ENCODE measurements around the gene KRT23. TPM values are rescaled to one million over a fixed set of nuclear protein-coding genes. Genes with fewer than 3 reads are reported as not detected.
A peak's percentile ranks its signal among the peaks of the same experiment; 100 is the strongest.
"Not testable (repeated sequence)": the region's sequence is repeated elsewhere in the genome, so short reads cannot be mapped to it uniquely, and the experiment has no call there.

The KRT23 gene
- polyA plus RNA-seq, 3 donors from 2014 or later: not detected

DNA sequence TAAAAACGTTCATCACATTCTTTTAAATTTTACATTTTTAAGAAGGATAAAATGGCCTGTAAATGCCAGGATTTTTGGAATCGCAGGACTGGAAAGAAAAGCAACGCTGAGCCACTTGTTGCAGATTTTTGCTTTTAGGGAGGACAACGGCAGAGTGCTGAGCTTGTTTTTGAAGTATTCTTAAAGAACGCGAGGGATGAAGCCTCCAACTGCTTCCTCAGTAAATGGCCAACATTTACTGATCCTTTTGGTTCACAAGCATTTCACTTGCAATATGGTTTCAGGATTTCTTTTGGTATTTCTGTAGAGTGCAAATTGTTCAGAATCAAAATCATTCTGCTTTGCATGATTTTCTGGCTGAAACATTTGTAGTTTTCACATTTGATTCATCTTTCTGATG lies 2.8 kb upstream of the KRT23 start:
- Mint-ChIP-seq H3K4me3 (no peak overlapping the region), H3K27ac (no peak overlapping the region), H3K9me3 (no peaks in the 10 kb centered on the region), H3K27me3 (ENCODE audit: low read depth in 3 of 3) (peaks cover 2 to 17% (median 9%) of the 10 kb centered on the region in 3 donors), H3K36me3 (no peaks in the 10 kb centered on the region), H3K4me1 (no peaks in the 10 kb centered on the region)
- no peak for DNase-seq

DNA sequence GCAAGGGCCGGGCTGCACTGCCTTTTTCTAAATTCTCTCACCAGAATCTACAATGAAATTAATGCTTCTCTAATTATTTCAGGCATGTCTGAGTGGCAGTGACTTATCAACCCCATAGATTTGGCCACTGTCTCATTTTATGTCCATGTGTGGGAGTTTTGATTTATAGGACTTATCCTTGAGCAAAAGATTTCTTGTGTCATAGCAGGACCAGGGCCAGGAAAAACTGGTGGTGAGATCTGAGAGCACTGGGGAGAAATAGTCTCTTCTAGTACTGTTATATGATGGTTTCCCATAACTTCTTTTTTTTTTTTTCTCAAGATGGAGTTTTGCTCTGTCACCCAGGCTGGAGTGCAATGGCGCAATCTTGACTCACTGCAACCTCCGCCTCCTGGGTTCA lies 1.5 kb upstream of the KRT23 start:
- Mint-ChIP-seq H3K4me3 (no peak overlapping the region), H3K4me1 (no peaks in the 10 kb centered on the region), H3K9me3 (no peaks in the 10 kb centered on the region), H3K27ac (no peak overlapping the region), H3K36me3 (no peaks in the 10 kb centered on the region), H3K27me3 (ENCODE audit: low read depth in 3 of 3) (peaks cover 3 to 19% (median 9%) of the 10 kb centered on the region in 3 donors)
- no peak for DNase-seq

DNA sequence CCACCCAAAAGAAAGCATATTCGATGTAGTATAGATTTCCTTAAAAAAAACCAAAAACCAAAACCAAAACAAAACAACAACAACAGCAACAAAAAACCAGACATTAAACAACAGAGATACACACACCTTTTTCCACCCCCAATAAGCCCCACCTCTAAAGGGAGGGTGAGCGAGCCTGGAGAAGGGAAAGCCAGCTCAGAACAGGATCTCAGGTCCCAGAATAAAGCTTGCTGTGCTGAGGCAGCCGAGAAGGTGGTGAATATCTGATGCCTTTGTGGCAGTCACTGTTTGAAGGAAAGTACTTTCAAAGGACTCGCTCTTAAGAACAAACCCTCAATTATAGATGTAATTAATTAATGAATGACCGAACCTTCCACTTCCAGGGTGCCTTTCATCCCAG lies 470 bp downstream of the KRT23 start:
- Mint-ChIP-seq H3K9me3 (no peaks in the 10 kb centered on the region), H3K4me3 (no peak overlapping the region), H3K27ac (no peak overlapping the region), H3K27me3 (ENCODE audit: low read depth in 3 of 3) (peaks cover 3 to 12% (median 11%) of the 10 kb centered on the region in 3 donors), H3K36me3 (no peaks in the 10 kb centered on the region), H3K4me1 (no peaks in the 10 kb centered on the region)
- DNase-seq: no peak

DNA sequence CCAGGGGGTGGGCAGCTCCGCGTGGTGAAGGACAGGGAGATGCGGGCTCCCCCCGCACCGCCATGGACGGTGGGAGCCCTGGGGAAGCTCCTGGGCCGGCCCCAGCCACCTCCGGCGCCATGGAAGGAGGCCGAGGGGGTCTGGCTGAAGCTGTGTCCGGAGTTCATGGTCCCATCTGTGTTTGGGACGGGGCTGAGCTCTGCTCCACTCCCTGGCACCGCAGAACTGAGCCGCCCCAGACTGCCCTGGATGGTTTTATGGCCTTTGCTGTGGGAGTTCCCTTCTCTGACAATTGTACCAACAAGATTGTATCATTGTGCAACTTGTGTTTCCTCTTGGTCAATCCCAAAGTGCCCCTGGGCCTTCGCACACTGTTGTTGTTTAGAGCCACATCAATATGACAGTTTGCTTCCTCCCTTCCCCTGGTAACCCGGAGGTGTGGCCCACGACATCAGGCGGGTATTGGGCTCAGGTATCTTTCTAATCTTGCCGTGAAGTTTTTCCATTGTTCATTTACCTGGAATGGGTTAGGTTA lies 942 bp downstream of the KRT23 start:
- no peaks in the 10 kb centered on the region for H3K9me3 Mint-ChIP-seq
- no peaks in the 10 kb centered on the region for H3K36me3 Mint-ChIP-seq
- H3K4me3 Mint-ChIP-seq: no peak overlapping the region
- H3K4me1 Mint-ChIP-seq: no peaks in the 10 kb centered on the region
- H3K27ac Mint-ChIP-seq: no peak overlapping the region
- no peak for DNase-seq
- peaks cover 3 to 12% (median 11%) of the 10 kb centered on the region in 3 donors for H3K27me3 Mint-ChIP-seq (ENCODE audit: low read depth in 3 of 3)

DNA sequence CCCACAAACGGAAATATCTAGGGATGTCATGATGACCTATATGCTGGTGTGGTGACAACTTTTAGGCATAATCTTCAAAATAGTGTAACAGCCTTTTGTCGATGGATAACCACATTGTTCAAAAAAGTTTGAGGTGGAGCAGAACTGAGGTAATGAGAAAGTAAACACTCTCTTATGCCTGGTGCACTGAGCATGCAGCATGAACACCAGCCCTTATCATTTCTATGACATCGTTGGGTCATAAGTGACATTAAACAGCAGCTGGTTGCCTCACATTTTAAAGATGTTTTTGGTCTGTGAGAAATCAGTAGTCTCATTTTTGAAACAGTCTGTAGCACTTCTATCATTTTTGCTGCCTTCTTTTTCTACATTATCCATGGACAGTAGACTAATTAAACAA lies 1.8 kb downstream of the KRT23 start:
- Mint-ChIP-seq H3K36me3 (no peaks in the 10 kb centered on the region), H3K27me3 (ENCODE audit: low read depth in 3 of 3) (peaks cover 3 to 15% (median 11%) of the 10 kb centered on the region in 3 donors), H3K27ac (no peak overlapping the region), H3K9me3 (no peaks in the 10 kb centered on the region), H3K4me1 (no peaks in the 10 kb centered on the region), H3K4me3 (no peak overlapping the region)
- peak in 1 of 3 donors; percentile 22 for DNase-seq

DNA sequence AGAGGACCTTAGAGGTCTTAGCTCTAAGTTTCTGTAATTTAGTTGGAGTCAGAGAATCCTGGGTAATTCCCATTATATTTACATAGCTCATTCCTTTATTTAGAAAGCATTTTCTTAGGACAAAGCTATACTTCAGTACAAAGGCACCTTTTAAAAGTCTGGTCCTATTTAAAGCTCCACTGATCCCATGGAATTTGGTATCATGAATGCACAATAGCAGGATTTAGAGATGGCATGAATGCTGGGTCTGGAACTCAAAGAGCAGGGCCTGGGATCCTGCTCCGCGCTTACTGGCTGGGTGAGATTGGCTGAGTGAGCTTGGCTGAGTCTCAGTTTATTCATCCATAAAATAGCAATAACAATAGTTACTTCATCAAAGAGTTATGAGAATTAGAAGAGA lies 4.8 kb downstream of the KRT23 start:
- Mint-ChIP-seq H3K27ac (no peak overlapping the region), H3K27me3 (ENCODE audit: low read depth in 3 of 3) (peaks cover 3 to 12% (median 7%) of the 10 kb centered on the region in 3 donors), H3K36me3 (no peaks in the 10 kb centered on the region), H3K4me1 (no peaks in the 10 kb centered on the region), H3K9me3 (no peaks in the 10 kb centered on the region), H3K4me3 (no peak overlapping the region)
- DNase-seq: no peak

DNA sequence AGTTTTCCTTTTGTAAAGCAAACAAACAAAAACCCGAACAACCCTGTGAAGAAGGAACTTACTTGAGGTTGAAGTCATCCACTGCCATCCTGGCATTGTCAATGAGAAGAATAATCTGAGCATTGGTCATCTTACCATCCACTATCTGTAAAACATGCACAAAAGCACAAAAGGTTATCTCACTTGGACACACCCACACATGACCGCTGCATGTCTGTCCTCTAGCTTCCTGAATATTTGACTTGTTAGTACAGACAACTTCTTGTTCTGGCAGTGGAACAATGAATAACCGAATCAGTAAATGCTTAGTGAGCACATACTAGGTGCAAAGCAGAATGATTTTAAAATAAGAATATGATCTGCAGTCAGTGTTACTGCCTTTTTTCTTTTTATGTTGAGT lies 6.1 kb downstream of the KRT23 start:
- no peaks in the 10 kb centered on the region for H3K9me3 Mint-ChIP-seq
- no peaks in the 10 kb centered on the region for H3K4me1 Mint-ChIP-seq
- H3K27me3 Mint-ChIP-seq (ENCODE audit: low read depth in 3 of 3): peaks cover 3 to 11% (median 10%) of the 10 kb centered on the region in 3 donors
- no peak overlapping the region for H3K27ac Mint-ChIP-seq
- DNase-seq: no peak
- no peak overlapping the region for H3K4me3 Mint-ChIP-seq
- no peaks in the 10 kb centered on the region for H3K36me3 Mint-ChIP-seq

DNA sequence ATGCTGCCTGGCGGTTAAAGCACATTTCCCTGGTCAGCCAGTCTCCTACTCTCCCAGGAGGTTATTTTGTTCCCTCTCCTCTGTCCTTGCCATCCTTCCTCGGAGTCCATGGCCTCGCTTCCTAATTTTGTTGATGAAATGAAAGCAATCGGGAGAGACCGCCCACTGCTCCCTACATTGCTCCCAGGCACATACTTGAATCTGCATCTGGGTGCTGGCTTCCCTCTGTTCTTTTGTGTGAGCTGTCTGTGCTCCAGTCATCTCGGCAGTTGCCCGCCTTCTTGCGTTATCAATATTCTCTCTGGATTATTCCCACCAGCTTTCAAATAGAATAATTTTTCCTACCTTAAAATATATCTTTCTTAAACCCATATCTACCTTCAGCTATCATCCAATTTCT lies 11.1 kb downstream of the KRT23 start:
- peaks cover 4 to 16% (median 12%) of the 10 kb centered on the region in 3 donors for H3K27me3 Mint-ChIP-seq (ENCODE audit: low read depth in 3 of 3)
- no peaks in the 10 kb centered on the region for H3K4me1 Mint-ChIP-seq
- no peak overlapping the region for H3K4me3 Mint-ChIP-seq
- no peaks in the 10 kb centered on the region for H3K9me3 Mint-ChIP-seq
- H3K36me3 Mint-ChIP-seq: no peaks in the 10 kb centered on the region
- no peak overlapping the region for H3K27ac Mint-ChIP-seq
- no peak for DNase-seq

DNA sequence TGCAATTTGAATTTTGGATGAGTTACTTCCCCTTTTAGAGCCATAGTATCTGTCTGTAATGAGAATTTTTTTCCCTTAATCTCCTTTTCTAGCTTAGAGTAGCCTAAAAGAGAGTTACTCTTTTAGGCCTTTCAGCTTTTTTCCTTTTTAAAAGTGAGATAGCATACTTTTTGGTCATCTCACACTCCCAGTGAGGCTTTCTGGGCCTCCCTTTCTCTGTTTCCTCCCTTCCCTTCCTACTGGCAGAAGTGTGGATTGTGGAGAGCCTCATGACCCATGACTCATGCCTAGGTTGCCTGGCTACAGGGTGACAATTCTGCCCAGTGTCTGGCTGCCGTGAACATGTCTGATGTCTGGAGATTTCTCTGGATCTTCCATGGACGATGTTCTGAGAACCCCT lies 15.2 kb downstream of the KRT23 start:
- Mint-ChIP-seq H3K9me3 (no peaks in the 10 kb centered on the region), H3K4me3 (no peak overlapping the region), H3K36me3 (no peaks in the 10 kb centered on the region), H3K27ac (no peak overlapping the region), H3K4me1 (no peaks in the 10 kb centered on the region), H3K27me3 (ENCODE audit: low read depth in 3 of 3) (peaks cover 9 to 12% (median 12%) of the 10 kb centered on the region in 3 donors)
- no peak for DNase-seq

DNA sequence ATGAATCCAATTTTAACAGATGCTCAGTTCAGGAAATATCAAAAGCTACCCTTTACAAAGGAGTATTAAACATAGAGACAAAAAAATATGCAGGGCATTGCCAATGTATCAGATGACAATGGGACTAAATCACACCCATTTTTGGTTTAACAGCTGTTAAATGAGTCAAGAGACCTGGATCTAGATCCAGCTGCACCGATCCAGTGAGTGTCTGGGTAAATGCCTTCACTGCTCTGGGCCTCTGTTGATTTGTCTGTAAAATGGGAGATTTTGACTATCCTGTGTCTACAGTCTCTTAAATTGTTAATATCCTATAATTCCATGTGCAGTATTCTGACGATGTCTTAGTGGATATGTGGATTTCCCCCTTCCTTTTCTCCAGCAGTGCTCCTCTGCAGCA lies 16.4 kb downstream of the KRT23 start:
- Mint-ChIP-seq H3K4me1 (no peaks in the 10 kb centered on the region), H3K9me3 (no peaks in the 10 kb centered on the region), H3K27ac (no peak overlapping the region), H3K27me3 (ENCODE audit: low read depth in 3 of 3) (peaks cover 6 to 12% (median 9%) of the 10 kb centered on the region in 3 donors), H3K4me3 (no peak overlapping the region), H3K36me3 (no peaks in the 10 kb centered on the region)
- DNase-seq: no peak

DNA sequence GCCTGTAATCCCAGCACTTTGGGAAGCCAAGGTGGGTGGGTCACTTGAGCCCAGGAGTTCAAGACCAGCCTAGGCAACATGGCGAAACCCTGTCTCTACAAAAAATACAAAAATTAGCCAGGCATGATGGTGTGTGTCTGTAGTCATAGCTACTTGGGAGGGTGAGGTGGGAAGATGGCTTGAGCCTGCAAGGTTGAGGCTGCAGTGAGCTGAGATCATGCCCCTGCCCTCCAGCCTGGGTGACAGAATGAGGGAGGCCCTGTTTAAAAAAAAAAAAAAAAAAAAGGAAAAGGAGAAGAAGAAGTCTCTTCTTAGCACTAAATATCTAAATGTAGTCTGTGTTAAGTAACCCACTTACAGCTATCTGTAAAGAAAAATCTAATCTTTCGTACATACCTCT lies 20.3 kb downstream of the KRT23 start:
- not testable (repeated sequence) for H3K4me3 Mint-ChIP-seq; H3K36me3 Mint-ChIP-seq; H3K9me3 Mint-ChIP-seq; H3K27me3 Mint-ChIP-seq (ENCODE audit: low read depth in 3 of 3); H3K4me1 Mint-ChIP-seq; DNase-seq; H3K27ac Mint-ChIP-seq

DNA sequence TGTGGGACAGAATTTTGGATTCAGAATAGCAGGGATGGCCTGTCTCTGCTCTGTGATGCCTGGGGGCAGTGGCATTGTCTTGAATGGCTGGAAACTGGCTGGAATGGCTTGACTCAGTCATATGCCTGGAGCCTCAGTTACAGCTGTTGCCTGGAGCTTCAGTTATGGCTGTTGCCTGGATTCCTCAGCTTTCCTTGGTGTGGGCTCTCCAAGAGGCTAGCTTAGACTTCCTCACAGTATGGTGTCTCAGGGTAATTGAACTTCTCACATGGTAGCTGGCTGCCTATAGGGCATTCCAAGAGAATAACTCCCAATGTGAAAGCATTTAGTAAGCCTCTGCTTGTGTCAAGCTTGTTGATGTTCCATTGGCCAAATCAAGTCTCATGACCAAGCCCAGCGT lies 21.1 kb downstream of the KRT23 start:
- Mint-ChIP-seq H3K27ac (no peak overlapping the region), H3K36me3 (no peaks in the 10 kb centered on the region), H3K4me1 (no peaks in the 10 kb centered on the region), H3K27me3 (ENCODE audit: low read depth in 3 of 3) (peaks cover 2 to 4% (median 2%) of the 10 kb centered on the region in 3 donors), H3K4me3 (no peak overlapping the region), H3K9me3 (peaks cover 0 to 1% (median 0%) of the 10 kb centered on the region in 6 donors)
- no peak for DNase-seq

DNA sequence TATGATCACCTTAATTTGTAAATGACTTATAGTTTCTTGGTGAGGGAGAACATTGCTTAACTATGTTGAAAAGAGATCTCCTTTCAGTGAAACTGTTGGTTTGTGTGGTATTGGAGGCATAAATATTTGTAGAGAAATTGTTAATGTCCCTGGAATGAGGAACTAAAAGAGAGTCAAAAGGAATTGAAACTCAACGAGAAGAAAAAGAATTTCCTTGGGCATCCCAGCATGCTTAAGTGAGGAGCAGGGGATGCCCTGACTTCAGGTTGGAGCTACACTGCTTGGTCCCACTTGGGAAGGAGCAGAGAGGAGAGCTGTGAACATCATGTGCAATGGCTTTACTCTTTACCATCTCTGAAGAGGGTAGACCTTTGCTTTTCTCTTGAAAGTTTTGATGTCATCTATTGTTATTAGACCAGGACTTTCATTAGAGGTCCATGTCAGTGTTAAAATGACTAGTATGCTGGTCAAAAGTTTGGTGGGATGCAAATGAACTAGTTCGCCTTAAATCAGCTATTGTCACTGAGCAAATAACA lies 21.7 kb downstream of the KRT23 start:
- no peak for DNase-seq
- no peak overlapping the region for H3K27ac Mint-ChIP-seq
- H3K27me3 Mint-ChIP-seq (ENCODE audit: low read depth in 3 of 3): peaks cover 1 to 2% (median 2%) of the 10 kb centered on the region in 3 donors
- H3K9me3 Mint-ChIP-seq: peaks cover 0 to 1% (median 0%) of the 10 kb centered on the region in 6 donors
- no peaks in the 10 kb centered on the region for H3K36me3 Mint-ChIP-seq
- no peak overlapping the region for H3K4me3 Mint-ChIP-seq
- H3K4me1 Mint-ChIP-seq: no peaks in the 10 kb centered on the region

DNA sequence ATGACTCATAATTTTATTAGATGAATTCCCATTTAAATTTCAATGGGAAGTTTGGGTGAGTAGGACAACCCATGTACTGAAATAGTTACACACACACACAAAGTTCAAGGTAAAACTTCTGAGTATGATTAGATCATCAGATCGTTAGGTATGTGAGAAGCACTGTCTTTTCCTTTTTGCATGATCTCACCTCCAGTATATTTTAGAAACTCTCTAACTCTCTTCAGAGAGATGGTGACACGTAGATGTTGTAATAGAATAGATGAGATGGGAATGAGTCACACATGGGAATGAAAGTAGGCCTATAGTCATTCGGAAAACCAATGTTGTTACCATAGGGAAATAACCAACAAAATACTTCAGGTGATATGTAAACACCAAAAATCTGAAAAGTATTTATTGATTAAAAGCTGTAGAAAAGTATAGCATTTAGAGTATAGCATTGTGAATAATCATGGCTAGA lies 22.2 kb downstream of the KRT23 start:
- Mint-ChIP-seq H3K27ac (no peak overlapping the region), H3K27me3 (ENCODE audit: low read depth in 3 of 3) (peaks cover 1 to 2% (median 2%) of the 10 kb centered on the region in 3 donors), H3K9me3 (peaks cover 0 to 1% (median 0%) of the 10 kb centered on the region in 6 donors), H3K4me1 (no peaks in the 10 kb centered on the region), H3K4me3 (no peak overlapping the region), H3K36me3 (no peaks in the 10 kb centered on the region)
- DNase-seq: no peak

All from immature natural killer cell (primary cell).